Trophoblast cell (in vitro differentiated cells and primary cell): ENCODE data around the gene TEKTIP1.
A peak's percentile ranks its signal among the peaks of the same experiment; 100 is the strongest.

Experiments used
- DNase-seq, 2 donors: peaks; one replicate each; pipeline ENCODE4 v3.0.0-alpha.2; 2016
- H2AFZ ChIP-seq: 2 replicates; pipeline ENCODE4 v1.6.1; 2013; ENCODE audit warnings: low read length, moderate library complexity, mild to moderate bottlenecking; ENCODE audit not compliant: insufficient read depth, poor library complexity
- H2AK5ac ChIP-seq: 2 replicates; pipeline ENCODE4 v1.6.1; 2013; ENCODE audit warnings: mild to moderate bottlenecking, low read length
- H2BK120ac ChIP-seq: 2 replicates; pipeline ENCODE4 v1.6.1; 2013; ENCODE audit warnings: low read length, mild to moderate bottlenecking, moderate library complexity; ENCODE audit not compliant: insufficient read depth, poor library complexity
- H2BK12ac ChIP-seq: 2 replicates; pipeline ENCODE4 v1.6.1; 2013; ENCODE audit warnings: mild to moderate bottlenecking, low read length, moderate library complexity
- H2BK5ac ChIP-seq: 2 replicates; pipeline ENCODE4 v1.6.1; 2013; ENCODE audit warnings: low read length, low read depth, moderate library complexity, mild to moderate bottlenecking; ENCODE audit not compliant: poor library complexity
- H3K14ac ChIP-seq: 2 replicates; pipeline ENCODE4 v1.6.1; 2013; ENCODE audit warnings: mild to moderate bottlenecking, low read length
- H3K18ac ChIP-seq: 2 replicates; pipeline ENCODE4 v1.6.1; 2013; ENCODE audit warnings: mild to moderate bottlenecking, low read length
- H3K23ac ChIP-seq: 2 replicates; pipeline ENCODE4 v1.6.1; 2013; ENCODE audit warnings: low read length
- H3K27ac ChIP-seq: 2 replicates; pipeline ENCODE4 v1.5.1; 2013; ENCODE audit warnings: low read depth, mild to moderate bottlenecking, inconsistent platforms, low read length, moderate library complexity
- H3K27me3 ChIP-seq: 2 replicates; pipeline ENCODE4 v1.6.1; 2013; ENCODE audit warnings: inconsistent platforms, mild to moderate bottlenecking, low read length, moderate library complexity; ENCODE audit not compliant: insufficient read depth
- H3K36me3 ChIP-seq, 2 experiments: 1 replicate in 1 of 2; 2 replicates in 1 of 2; pipeline ENCODE4 v1.6.1; 2013; ENCODE audit warnings: low read length in 2 of 2, mild to moderate bottlenecking in 2 of 2, moderate library complexity in 1 of 2; ENCODE audit not compliant: insufficient read depth in 2 of 2, control insufficient read depth in 1 of 2
- H3K4ac ChIP-seq: 2 replicates; pipeline ENCODE4 v1.6.1; 2013; ENCODE audit warnings: low read depth, mild to moderate bottlenecking, low read length, moderate library complexity
- H3K4me1 ChIP-seq, 2 experiments: 1 replicate in 1 of 2; 2 replicates in 1 of 2; pipeline ENCODE4 v1.6.1; 2013; ENCODE audit warnings: low read length in 2 of 2, mild to moderate bottlenecking in 2 of 2, moderate library complexity in 1 of 2; ENCODE audit not compliant: insufficient read depth in 2 of 2, control insufficient read depth in 1 of 2
- H3K4me2 ChIP-seq: 2 replicates; pipeline ENCODE4 v1.6.1; 2013; ENCODE audit warnings: inconsistent platforms, mild to moderate bottlenecking, low read length, moderate library complexity
- H3K4me3 ChIP-seq: 2 replicates; pipeline ENCODE4 v1.5.1; 2013; ENCODE audit warnings: mild to moderate bottlenecking, low read depth, low read length, inconsistent platforms
- H3K79me1 ChIP-seq: one replicate; pipeline ENCODE4 v1.6.1; 2013; ENCODE audit warnings: low read length
- H3K79me2 ChIP-seq: 2 replicates; pipeline ENCODE4 v1.6.1; 2013; ENCODE audit warnings: low read length, mild to moderate bottlenecking; ENCODE audit not compliant: control insufficient read depth, insufficient read depth, poor library complexity
- H3K9ac ChIP-seq: 2 replicates; pipeline ENCODE4 v1.6.1; 2013; ENCODE audit warnings: mild to moderate bottlenecking, low read length
- H3K9me3 ChIP-seq: 2 replicates; pipeline ENCODE4 v1.6.1; 2013; ENCODE audit warnings: low read depth, mild to moderate bottlenecking, control low read depth, inconsistent platforms, low read length; ENCODE audit not compliant: insufficient read depth
- H4K12ac ChIP-seq: 2 replicates; pipeline ENCODE4 v1.6.1; 2013; ENCODE audit warnings: low read depth, mild to moderate bottlenecking, low read length, moderate library complexity
- H4K8ac ChIP-seq: 2 replicates; pipeline ENCODE4 v1.6.1; 2013; ENCODE audit warnings: low read depth, mild to moderate bottlenecking, low read length, moderate library complexity
- H4K91ac ChIP-seq: one replicate; pipeline ENCODE4 v1.6.1; 2013; ENCODE audit warnings: low read depth, mild to moderate bottlenecking, low read length, moderate library complexity
- WGBS: extraction: QIAGEN DNeasy Blood & Tissue Kit; methylation state at CpG from one replicate; pipeline ENCODE4 v1.1.7; 2013; ENCODE audit warnings: missing lambda C conversion rate; ENCODE audit not compliant: insufficient read length, insufficient coverage; ENCODE audit errors: extremely low coverage; 5-methylcytosine and 5-hydroxymethylcytosine counted together

Gene TEKTIP1

DNA sequence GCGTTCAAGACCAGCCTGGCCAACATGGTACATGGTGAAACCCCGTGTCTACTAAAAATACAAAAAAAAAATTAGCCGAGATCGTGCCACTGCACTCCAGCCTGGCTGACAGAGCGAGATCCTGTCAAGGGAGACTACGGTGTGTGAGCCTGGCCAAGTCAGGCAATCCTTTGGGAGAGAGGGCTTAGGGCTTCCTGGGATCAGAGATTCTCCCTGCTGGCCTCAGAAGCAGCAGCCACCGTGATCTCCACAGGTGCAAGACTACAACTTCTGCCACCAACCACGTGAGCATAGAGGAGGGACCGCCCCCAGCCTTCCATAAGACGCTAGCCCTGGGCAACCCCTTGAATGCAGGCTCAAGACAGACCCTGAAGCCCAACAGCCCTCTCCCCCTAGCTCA is 10.8 kb downstream of the TEKTIP1 start:
- H3K4ac ChIP-seq: no peak overlapping the region
- no peak overlapping the region for H3K14ac ChIP-seq
- no peak overlapping the region for H3K9ac ChIP-seq
- no peak overlapping the region for H3K18ac ChIP-seq
- H3K23ac ChIP-seq: no peak overlapping the region
- H4K12ac ChIP-seq: no peak overlapping the region
- no peak overlapping the region for H4K91ac ChIP-seq
- no peak overlapping the region for H3K4me3 ChIP-seq
- DNase-seq: no peak
- H3K79me1 ChIP-seq: peaks cover 6% of the 10 kb centered on the region
- peaks cover 10 to 11% of the 10 kb centered on the region in 2 experiments for H3K4me1 ChIP-seq
- H2BK5ac ChIP-seq: no peak overlapping the region
- H3K79me2 ChIP-seq: peaks cover 5% of the 10 kb centered on the region
- H2AFZ ChIP-seq: no peak overlapping the region
- H3K36me3 ChIP-seq: peaks cover 58 to 61% of the 10 kb centered on the region in 2 experiments
- H3K4me2 ChIP-seq: no peak overlapping the region
- H3K27ac ChIP-seq: no peak overlapping the region
- no peaks in the 10 kb centered on the region for H3K27me3 ChIP-seq
- peaks cover 3% of the 10 kb centered on the region for H3K9me3 ChIP-seq
- no peak overlapping the region for H2BK120ac ChIP-seq
- no peak overlapping the region for H4K8ac ChIP-seq
- H2AK5ac ChIP-seq: no peak overlapping the region
- H2BK12ac ChIP-seq: no peak overlapping the region
- WGBS: no CpG with 5 or more reads among the region's 10 CpGs

DNA sequence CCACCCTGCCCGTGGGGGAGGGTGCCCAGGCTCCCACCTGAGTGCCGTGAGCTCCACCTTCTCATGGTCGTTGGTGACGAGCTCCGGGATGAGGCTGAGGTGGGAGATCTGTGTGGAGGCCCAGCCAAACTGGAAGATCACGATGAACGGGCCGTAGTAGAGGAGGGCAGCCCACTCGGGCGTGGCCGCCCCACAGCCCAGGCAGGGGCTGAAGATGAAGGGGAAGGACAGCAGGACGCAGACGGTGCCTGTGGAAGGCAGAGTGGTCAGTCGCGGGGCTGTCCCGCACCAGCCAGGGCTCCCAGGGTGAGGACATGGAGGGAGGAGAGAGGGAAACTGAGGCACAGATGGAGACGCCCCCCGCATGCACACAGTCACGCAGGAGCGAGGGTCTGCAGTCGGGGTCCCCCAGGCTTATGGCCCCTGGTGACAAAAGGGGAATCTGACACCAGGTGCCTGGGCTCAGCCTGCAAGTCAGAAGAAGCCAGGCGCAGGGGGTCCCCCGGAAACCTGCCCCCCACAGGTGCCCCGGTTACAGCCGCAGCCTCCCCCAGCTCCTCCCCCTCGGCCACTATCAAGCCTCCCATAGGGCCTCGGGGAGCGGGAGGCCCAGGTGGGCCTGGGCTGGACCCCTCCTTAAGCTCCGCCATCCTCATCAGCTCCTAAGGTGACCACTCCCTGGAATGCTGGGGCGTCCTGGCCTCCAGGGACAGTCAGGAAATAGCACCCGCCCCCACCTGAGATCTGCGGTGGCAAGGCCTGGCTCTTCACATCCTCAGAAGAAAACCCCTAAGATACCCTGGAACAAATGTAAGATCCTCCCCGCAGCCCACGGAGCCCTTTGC is 12.2 kb downstream of the TEKTIP1 start:
- Histone ChIP-seq H2BK12ac (no peak overlapping the region), H3K9me3 (peaks cover 3% of the 10 kb centered on the region), H4K8ac (no peak overlapping the region), H3K4me3 (no peak overlapping the region), H4K12ac (peak overlapping the region; percentile 12), H3K14ac (no peak overlapping the region), H4K91ac (no peak overlapping the region), H2BK120ac (no peak overlapping the region), H3K36me3 (peaks cover 45 to 49% of the 10 kb centered on the region in 2 experiments), H2AK5ac (no peak overlapping the region), H3K18ac (peak overlapping the region; percentile 46), H3K4me1 (peaks cover 16 to 18% of the 10 kb centered on the region in 2 experiments), H3K4ac (no peak overlapping the region), H3K23ac (no peak overlapping the region), H2BK5ac (no peak overlapping the region), H3K79me1 (peaks cover 6% of the 10 kb centered on the region), H3K27me3 (no peaks in the 10 kb centered on the region), H2AFZ (no peak overlapping the region), H3K4me2 (no peak overlapping the region), H3K79me2 (peaks cover 14% of the 10 kb centered on the region), H3K9ac (no peak overlapping the region), H3K27ac (no peak overlapping the region)
- no peak for DNase-seq
- no CpG with 5 or more reads among the region's 34 CpGs for WGBS

DNA sequence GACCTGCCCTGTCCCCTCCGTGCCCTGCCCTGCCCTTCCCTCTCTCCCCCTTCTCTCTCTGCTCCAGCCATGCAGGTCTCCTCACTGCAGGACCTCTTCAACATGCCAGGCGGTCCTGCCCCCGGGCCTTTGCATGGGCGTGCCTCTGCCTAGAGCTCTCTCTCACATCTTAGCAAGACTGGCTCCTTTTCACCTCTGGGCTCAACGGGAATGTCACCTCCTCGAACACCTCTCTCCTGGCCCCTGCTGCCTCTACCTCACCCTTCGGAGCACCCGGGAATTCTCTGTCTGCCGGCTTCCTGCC is 12.8 kb downstream of the TEKTIP1 start:
- Histone ChIP-seq H3K4me2 (no peak overlapping the region), H4K8ac (no peak overlapping the region), H3K79me1 (peaks cover 11% of the 10 kb centered on the region), H3K18ac (peak overlapping the region; percentile 46), H3K27ac (no peak overlapping the region), H3K4ac (peak overlapping the region; percentile 18), H3K23ac (no peak overlapping the region), H2BK5ac (no peak overlapping the region), H3K36me3 (peaks cover 40 to 44% of the 10 kb centered on the region in 2 experiments), H4K91ac (no peak overlapping the region), H3K27me3 (no peaks in the 10 kb centered on the region), H2AK5ac (no peak overlapping the region), H2BK120ac (no peak overlapping the region), H2AFZ (no peak overlapping the region), H2BK12ac (no peak overlapping the region), H4K12ac (peak overlapping the region; percentile 12), H3K79me2 (peaks cover 19% of the 10 kb centered on the region), H3K4me1 (peaks cover 19 to 23% of the 10 kb centered on the region in 2 experiments), H3K14ac (no peak overlapping the region), H3K9ac (no peak overlapping the region), H3K9me3 (peaks cover 3% of the 10 kb centered on the region), H3K4me3 (no peak overlapping the region)
- WGBS: no CpG with 5 or more reads among the region's 9 CpGs
- DNase-seq: peak; percentile 82 to 90

DNA sequence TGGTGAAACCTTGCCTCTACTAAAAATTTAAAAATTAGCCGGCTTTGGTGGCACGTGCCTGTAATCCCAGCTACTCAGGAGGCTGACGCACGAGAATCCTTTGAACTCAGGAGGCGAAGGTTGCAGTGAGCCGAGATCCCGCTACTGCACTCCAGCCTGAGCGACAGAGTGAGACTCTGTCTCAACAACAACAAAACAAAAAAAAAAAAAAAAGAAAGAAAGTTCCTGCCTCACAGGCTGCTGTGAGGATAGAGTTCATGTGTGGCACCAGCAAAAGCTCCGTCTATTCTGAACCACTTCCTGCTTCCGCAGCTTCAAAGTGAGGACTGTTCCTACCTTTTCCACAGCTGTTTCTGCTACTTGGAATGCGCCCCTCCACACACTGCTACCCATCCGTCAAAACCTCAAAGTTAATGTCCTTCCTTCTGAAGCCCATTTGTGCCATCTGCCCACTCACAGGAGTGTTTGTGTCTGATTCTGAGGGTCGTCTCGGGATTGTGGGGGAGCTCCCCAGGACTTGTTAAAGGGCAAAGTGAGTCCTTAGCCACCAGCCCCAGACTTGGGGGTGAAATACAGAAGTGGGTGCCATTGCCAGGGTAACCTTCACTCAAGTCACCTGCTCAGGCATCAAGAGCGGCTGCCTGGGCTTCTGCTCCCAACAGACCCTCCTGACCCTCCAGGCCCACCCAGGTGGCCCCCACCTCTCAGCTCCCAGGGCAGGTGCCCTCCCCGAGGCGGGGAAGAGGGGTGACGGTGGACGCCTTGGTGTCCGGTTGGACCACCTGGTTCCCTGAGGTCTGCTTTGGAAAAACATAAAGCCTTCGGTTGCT is 15.5 kb downstream of the TEKTIP1 start:
- Histone ChIP-seq H3K18ac (peak overlapping the region; percentile 27), H3K4ac (no peak overlapping the region), H3K23ac (no peak overlapping the region), H2AFZ (no peak overlapping the region), H3K79me2 (peaks cover 28% of the 10 kb centered on the region), H3K9ac (no peak overlapping the region), H3K79me1 (peaks cover 21% of the 10 kb centered on the region), H4K12ac (no peak overlapping the region), H3K4me3 (no peak overlapping the region), H2BK5ac (peak overlapping the region; percentile 24), H3K9me3 (no peaks in the 10 kb centered on the region), H3K27me3 (no peaks in the 10 kb centered on the region), H2BK12ac (no peak overlapping the region), H2AK5ac (peak overlapping the region; percentile 36), H4K91ac (peak overlapping the region; percentile 33), H3K14ac (peak overlapping the region; percentile 28), H3K4me1 (peaks cover 22 to 26% of the 10 kb centered on the region in 2 experiments), H3K27ac (no peak overlapping the region), H4K8ac (peak overlapping the region; percentile 69), H3K36me3 (peaks cover 17 to 20% of the 10 kb centered on the region in 2 experiments), H3K4me2 (no peak overlapping the region), H2BK120ac (no peak overlapping the region)
- WGBS: no CpG with 5 or more reads among the region's 21 CpGs
- no peak for DNase-seq
